B cell (primary cell): ENCODE data around the gene MYH11. TPM values are rescaled to one million over a fixed set of nuclear protein-coding genes. Genes with fewer than 3 reads are reported as not detected.

Source experiments
- ATAC-seq: fragments of 200-7000 bp; cut with Tn5 transposase; one replicate; pipeline ENCODE4 v1.10.0; 2021; ENCODE audit warnings: low read depth, mild to moderate bottlenecking, moderate number of reproducible peaks, moderate library complexity
- CTCF ChIA-PET: fragments of 350-600 bp; sonication (Branson Sonifier 250); formaldehyde crosslinking; loops from one replicate; lab custom pipeline; 2021; ENCODE audit warnings: antibody characterized with exemption, inconsistent platforms; lab: Charles Lee
- POLR2A ChIA-PET: fragments of 350-600 bp; sonication (Branson Sonifier 250); formaldehyde crosslinking; loops from one replicate; lab custom pipeline; 2021; ENCODE audit warnings: antibody characterized with exemption; lab: Charles Lee
- DNase-seq: peaks from one replicate; pipeline ENCODE4 v3.0.0; 2013
- H2AFZ ChIP-seq: 2 replicates; pipeline ENCODE4 v1.6.1; 2012; ENCODE audit warnings: mild to moderate bottlenecking, low read depth, low read length; ENCODE audit not compliant: insufficient read depth, poor library complexity, severe bottlenecking
- H3K27ac ChIP-seq, 2 donors: 1 replicate in 1 of 2; 2 replicates in 1 of 2; pipeline ENCODE4 v1.5.1; 2012 to 2013; ENCODE audit warnings: low read length in 2 of 2, mild to moderate bottlenecking in 2 of 2, moderate library complexity in 1 of 2
- H3K27me3 ChIP-seq, 4 experiments: fragments of 200-600 bp in 1 of 4; sonication (generic) in 1 of 4; replicated peaks in 1 of 4; 1 replicate in 2 of 4; 2 replicates in 2 of 4; pipeline versions ENCODE4 v1.6.1 to v1.7.0; 2013 to 2016; ENCODE audit warnings: low read length in 3 of 4, mild to moderate bottlenecking in 2 of 4, mixed read lengths in 1 of 4, moderate library complexity in 1 of 4; ENCODE audit not compliant: insufficient read depth in 4 of 4, control insufficient read depth in 3 of 4; ENCODE audit errors: control extremely low read depth in 1 of 4
- H3K36me3 ChIP-seq, 2 experiments: replicated peaks in 1 of 2; 1 replicate in 1 of 2; 2 replicates in 1 of 2; pipeline versions ENCODE4 v1.6.1 to v1.7.1; 2013; ENCODE audit warnings: low read length in 1 of 2; ENCODE audit not compliant: insufficient read depth in 2 of 2, control insufficient read depth in 1 of 2; ENCODE audit errors: control extremely low read depth in 1 of 2, extremely low read depth in 1 of 2
- H3K4me1 ChIP-seq, 2 donors: fragments of 200-600 bp in 1 of 2; sonication (generic) in 1 of 2; 1 replicate in 1 of 2; 2 replicates in 1 of 2; pipeline versions ENCODE4 v1.5.1 to v1.6.1; 2013 to 2017; ENCODE audit warnings: low read length in 2 of 2; ENCODE audit not compliant: control insufficient read depth in 2 of 2, insufficient read depth in 2 of 2
- H3K4me2 ChIP-seq: replicated peaks from 2 replicates; pipeline ENCODE3; 2012; ENCODE audit warnings: mild to moderate bottlenecking, low read depth, low read length; ENCODE audit not compliant: poor library complexity, severe bottlenecking
- H3K4me3 ChIP-seq, 5 experiments: fragments of 200-600 bp in 1 of 5; sonication (generic) in 1 of 5; 1 replicate in 3 of 5; 2 replicates in 2 of 5; pipeline versions ENCODE4 v1.5.1 to v1.7.0; 2011 to 2016; ENCODE audit warnings: low read length in 4 of 5, mild to moderate bottlenecking in 4 of 5, low read depth in 2 of 5, control low read depth in 1 of 5, moderate library complexity in 1 of 5; ENCODE audit not compliant: insufficient read depth in 1 of 5; ENCODE audit errors: control extremely low read depth in 1 of 5, extremely low read depth in 1 of 5
- H3K79me2 ChIP-seq: fragments of 200-600 bp; sonication (generic); one replicate; pipeline ENCODE4 v1.6.0; 2016; ENCODE audit warnings: low read length; ENCODE audit not compliant: control insufficient read depth, insufficient read depth
- H3K9ac ChIP-seq: fragments of 200-600 bp; sonication (generic); 2 replicates; pipeline ENCODE4 v1.6.1; 2017; ENCODE audit warnings: mild to moderate bottlenecking, low read length, moderate library complexity
- H3K9me3 ChIP-seq, 3 donors: one replicate each; pipeline versions ENCODE4 v1.6.1 to v1.7.1; 2013; ENCODE audit warnings: low read length in 2 of 3; ENCODE audit not compliant: control insufficient read depth in 2 of 3, insufficient read depth in 1 of 3; ENCODE audit errors: control extremely low read depth in 1 of 3
- H4K20me1 ChIP-seq: 2 replicates; pipeline ENCODE4 v1.6.0; 2012; ENCODE audit warnings: mild to moderate bottlenecking, low read length; ENCODE audit not compliant: insufficient read depth, control insufficient read depth, poor library complexity, severe bottlenecking
- H3K27ac Mint-ChIP-seq: one replicate; pipeline ENCODE4 v1.8.0; 2021; ENCODE audit warnings: mixed read lengths
- H3K27me3 Mint-ChIP-seq: one replicate; pipeline ENCODE4 v1.8.0; 2021; ENCODE audit warnings: mixed read lengths
- H3K4me1 Mint-ChIP-seq: one replicate; pipeline ENCODE4 v1.8.0; 2021; ENCODE audit warnings: mixed read lengths
- H3K4me3 Mint-ChIP-seq: one replicate; pipeline ENCODE4 v1.8.0; 2021; ENCODE audit warnings: mixed read lengths
- H3K9me3 Mint-ChIP-seq: one replicate; pipeline ENCODE4 v1.8.0; 2022; ENCODE audit warnings: mixed read lengths; ENCODE audit not compliant: insufficient read depth
- EZH2 ChIP-seq: IDR thresholded peaks from 2 replicates; pipeline ENCODE4 v1.6.1; 2012; ENCODE audit warnings: borderline replicate concordance, low read depth, mild to moderate bottlenecking, moderate library complexity, low read length; ENCODE audit not compliant: insufficient read depth, poor library complexity, severe bottlenecking
- WGBS: methylation state at CpG from one replicate; pipeline ENCODE4 v1.1.5; 2013; ENCODE audit warnings: missing lambda C conversion rate; ENCODE audit not compliant: insufficient coverage; 5-methylcytosine and 5-hydroxymethylcytosine counted together
- intact Hi-C: fragments of 100-400 bp; cut with micrococcal nuclease; formaldehyde crosslinking; loops from one replicate; pipeline ENCODE4 v1.10.0; 2022
- polyA plus RNA-seq: library from polyadenylated mRNA; depleted of rRNA; stranded (reverse); fragments of >200 nt; gene quantifications from 2 replicates; pipeline ENCODE4 v1.2.3, GENCODE V29; 2012
- total RNA-seq, 2 donors: library from RNA; stranded (reverse); fragments of 120-200 nt in 1 of 2; gene quantifications; 1 replicate in 1 of 2; 2 replicates in 1 of 2; pipeline versions ENCODE4 v1.2.3 to v1.2.4, GENCODE V29; 2013 to 2022
- TF ChIP-seq, protein P1 (sequence below): fragments of 200-600 bp; IDR thresholded peaks from one replicate; pipeline ENCODE4 v1.8.0; 2022; ENCODE audit warnings: antibody characterized with exemption, mild to moderate bottlenecking

MYH11 gene
- total and polyA plus RNA-seq, 2 donors (not counting 1 experiment from before 2014, with no cell fraction given), result 0.05 to 0.16 TPM

DNA sequence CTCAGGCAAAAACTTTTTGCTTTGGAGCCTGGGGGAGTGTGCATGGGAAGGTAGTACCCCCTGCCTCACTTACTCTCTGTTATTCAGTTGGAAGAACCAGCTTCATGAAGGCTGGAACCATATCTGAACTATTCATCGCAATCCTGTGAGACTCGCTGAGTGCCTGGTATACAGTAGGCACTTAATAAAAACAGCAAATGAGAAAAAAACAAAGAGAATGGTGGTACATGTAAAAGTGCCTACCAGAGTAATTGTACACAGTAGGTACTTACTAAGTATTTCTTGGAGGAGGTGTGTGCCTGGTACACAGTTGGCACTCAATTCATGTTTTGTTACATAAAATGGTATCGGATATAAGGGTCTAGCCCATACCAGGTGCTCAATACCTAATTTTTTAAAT is 75.2 kb downstream of the MYH11 start:
- Mint-ChIP-seq H3K27ac (no peak overlapping the region), H3K9me3 (no peaks in the 10 kb centered on the region), H3K27me3 (no peaks in the 10 kb centered on the region), H3K4me1 (no peaks in the 10 kb centered on the region), H3K4me3 (no peak overlapping the region)
- peaks cover 0 to 3% (median 0%) of the 10 kb centered on the region in 4 experiments for H3K27me3 ChIP-seq
- no peaks in the 10 kb centered on the region for H3K9me3 ChIP-seq
- no peak for DNase-seq
- no peak for TF ChIP-seq EZH2
- TF ChIP-seq, protein P1, sequence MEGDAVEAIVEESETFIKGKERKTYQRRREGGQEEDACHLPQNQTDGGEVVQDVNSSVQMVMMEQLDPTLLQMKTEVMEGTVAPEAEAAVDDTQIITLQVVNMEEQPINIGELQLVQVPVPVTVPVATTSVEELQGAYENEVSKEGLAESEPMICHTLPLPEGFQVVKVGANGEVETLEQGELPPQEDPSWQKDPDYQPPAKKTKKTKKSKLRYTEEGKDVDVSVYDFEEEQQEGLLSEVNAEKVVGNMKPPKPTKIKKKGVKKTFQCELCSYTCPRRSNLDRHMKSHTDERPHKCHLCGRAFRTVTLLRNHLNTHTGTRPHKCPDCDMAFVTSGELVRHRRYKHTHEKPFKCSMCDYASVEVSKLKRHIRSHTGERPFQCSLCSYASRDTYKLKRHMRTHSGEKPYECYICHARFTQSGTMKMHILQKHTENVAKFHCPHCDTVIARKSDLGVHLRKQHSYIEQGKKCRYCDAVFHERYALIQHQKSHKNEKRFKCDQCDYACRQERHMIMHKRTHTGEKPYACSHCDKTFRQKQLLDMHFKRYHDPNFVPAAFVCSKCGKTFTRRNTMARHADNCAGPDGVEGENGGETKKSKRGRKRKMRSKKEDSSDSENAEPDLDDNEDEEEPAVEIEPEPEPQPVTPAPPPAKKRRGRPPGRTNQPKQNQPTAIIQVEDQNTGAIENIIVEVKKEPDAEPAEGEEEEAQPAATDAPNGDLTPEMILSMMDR, result no peak
- H4K20me1 ChIP-seq, result no peaks in the 10 kb centered on the region
- H3K9ac ChIP-seq, result no peak overlapping the region
- WGBS, result 100% methylated on average over 1 of the region's 3 CpGs
- ChIA-PET POLR2A (no interaction called here), CTCF (no interaction called here)
- H3K79me2 ChIP-seq, result no peaks in the 10 kb centered on the region
- no peak overlapping the region for H3K27ac ChIP-seq
- H3K4me1 ChIP-seq, result no peaks in the 10 kb centered on the region
- intact Hi-C loops, result no loop called here
- no peak for ATAC-seq
- no peak overlapping the region for H2AFZ ChIP-seq
- H3K4me2 ChIP-seq, result no peak overlapping the region
- no peak overlapping the region for H3K4me3 ChIP-seq
- H3K36me3 ChIP-seq, result no peaks in the 10 kb centered on the region

DNA sequence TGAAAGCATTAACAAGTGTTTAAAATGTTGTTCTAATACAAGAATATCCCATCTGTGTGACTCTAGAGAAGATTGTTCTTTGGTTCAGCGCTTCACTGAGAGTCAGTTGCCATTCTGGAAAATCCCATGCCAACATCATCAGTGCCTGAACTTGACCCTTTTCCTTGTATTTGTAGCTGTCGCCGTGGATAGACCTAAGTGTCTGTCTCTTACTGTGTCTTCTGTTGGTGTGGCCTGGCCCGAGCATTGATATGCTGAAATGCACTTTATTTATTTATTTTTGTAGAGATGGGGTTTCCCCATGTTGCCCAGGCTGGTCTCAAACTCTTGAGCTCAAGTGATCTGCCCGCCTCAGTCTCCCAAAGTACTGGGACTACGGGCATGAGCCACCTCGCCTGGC is 76.0 kb downstream of the MYH11 start:
- Histone ChIP-seq H3K4me1 (no peaks in the 10 kb centered on the region), H3K36me3 (no peaks in the 10 kb centered on the region), H3K79me2 (no peaks in the 10 kb centered on the region), H3K9ac (no peak overlapping the region), H3K27me3 (peaks cover 0 to 3% (median 0%) of the 10 kb centered on the region in 4 experiments), H4K20me1 (no peaks in the 10 kb centered on the region), H3K9me3 (no peaks in the 10 kb centered on the region), H3K4me3 (no peak overlapping the region), H2AFZ (no peak overlapping the region), H3K27ac (no peak overlapping the region), H3K4me2 (no peak overlapping the region)
- no peak overlapping the region for H3K27ac Mint-ChIP-seq
- H3K4me3 Mint-ChIP-seq, result no peak overlapping the region
- intact Hi-C loops, result no loop called here
- WGBS, result 90% methylated on average over 2 of the region's 7 CpGs
- ChIA-PET POLR2A (no interaction called here), CTCF (no interaction called here)
- H3K4me1 Mint-ChIP-seq, result no peaks in the 10 kb centered on the region
- no peak for TF ChIP-seq EZH2
- TF ChIP-seq, protein P1, result no peak
- H3K9me3 Mint-ChIP-seq, result no peaks in the 10 kb centered on the region
- no peaks in the 10 kb centered on the region for H3K27me3 Mint-ChIP-seq
- ATAC-seq (no peak), DNase-seq (no peak)
